HG03045 (cell line): ENCODE results near the gene DSE.

ENCODE experiments used
- ATAC-seq: cut with Tn5 transposase; IDR thresholded peaks from one replicate; pipeline ENCODE4 v1.9.1; 2021; ENCODE audit warnings: mild to moderate bottlenecking, moderate library complexity; ENCODE audit not compliant: unreplicated experiment

DSE gene

GRCh38 chr6:116408491-116408890, 37.7 kb downstream of the DSE start:
- peak; percentile 32 for ATAC-seq

- ATAC-seq: peak; percentile 78
Measured at GRCh38 chr6:116409756-116410155, 39.0 kb downstream of the DSE start.

GRCh38 chr6:116411284-116411623, 40.5 kb downstream of the DSE start:
- no peak for ATAC-seq

GRCh38 chr6:116412270-116412669, 41.5 kb downstream of the DSE start:
- ATAC-seq: no peak

GRCh38 chr6:116413357-116413756, 42.6 kb downstream of the DSE start:
- ATAC-seq: no peak

GRCh38 chr6:116417661-116418060, 46.9 kb downstream of the DSE start:
- ATAC-seq: no peak

GRCh38 chr6:116419069-116419786, 48.5 kb downstream of the DSE start:
- ATAC-seq: no peak

- no peak for ATAC-seq
Measured at GRCh38 chr6:116420341-116420740, 49.6 kb downstream of the DSE start.

- ATAC-seq: no peak
Measured at GRCh38 chr6:116422238-116422637, 51.5 kb downstream of the DSE start.

GRCh38 chr6:116424001-116424400, 53.3 kb downstream of the DSE start:
- no peak for ATAC-seq

GRCh38 chr6:116426551-116426950, 55.8 kb downstream of the DSE start:
- no peak for ATAC-seq

GRCh38 chr6:116429111-116429510, 58.4 kb downstream of the DSE start:
- ATAC-seq: no peak

- no peak for ATAC-seq
Measured at GRCh38 chr6:116430860-116431259, 60.1 kb downstream of the DSE start.

GRCh38 chr6:116431964-116432595, 61.3 kb downstream of the DSE start:
- ATAC-seq: no peak

GRCh38 chr6:116433206-116433712, 62.5 kb downstream of the DSE start:
- ATAC-seq: no peak

- no peak for ATAC-seq
Measured at GRCh38 chr6:116434056-116434725, 63.4 kb downstream of the DSE start.

GRCh38 chr6:116436586-116436985, 65.8 kb downstream of the DSE start:
- ATAC-seq: no peak

- ATAC-seq: no peak
Measured at GRCh38 chr6:116437656-116438055, 66.9 kb downstream of the DSE start.

- no peak for ATAC-seq
Measured at GRCh38 chr6:116438590-116439448, 68.1 kb downstream of the DSE start.

GRCh38 chr6:116439522-116440051, 68.8 kb downstream of the DSE start:
- ATAC-seq: no peak

GRCh38 chr6:116443105-116443504, 72.4 kb downstream of the DSE start:
- ATAC-seq: no peak
